Parathyroid adenoma (tissue), 2 donors: ENCODE measurements around the gene MSI2.

Source experiments
- H2AFZ ChIP-seq: fragments of 300-600 bp; sonication (generic); one replicate; pipeline ENCODE4 v1.7.0; 2017; ENCODE audit warnings: antibody characterized with exemption, mild to moderate bottlenecking
- H3K27ac ChIP-seq: fragments of 300-600 bp; sonication (generic); one replicate; pipeline ENCODE4 v1.7.0; 2017
- H3K27me3 ChIP-seq: fragments of 300-600 bp; sonication (generic); one replicate; pipeline ENCODE4 v1.7.0; 2017; ENCODE audit warnings: low read length; ENCODE audit not compliant: control insufficient read depth, insufficient read depth
- H3K36me3 ChIP-seq: fragments of 300-600 bp; sonication (generic); one replicate; pipeline ENCODE4 v1.7.0; 2017; ENCODE audit warnings: low read length; ENCODE audit not compliant: control insufficient read depth, insufficient read depth
- H3K4me1 ChIP-seq: fragments of 300-600 bp; sonication (generic); one replicate; pipeline ENCODE4 v1.7.0; 2017; ENCODE audit warnings: control low read depth
- H3K4me2 ChIP-seq: fragments of 300-600 bp; sonication (generic); one replicate; pipeline ENCODE4 v1.7.0; 2017; ENCODE audit warnings: low read length
- H3K4me3 ChIP-seq: fragments of 300-600 bp; sonication (generic); one replicate; pipeline ENCODE4 v1.7.0; 2017; ENCODE audit warnings: low read depth, low read length
- H3K79me2 ChIP-seq: fragments of 300-600 bp; sonication (generic); one replicate; pipeline ENCODE4 v1.7.0; 2017; ENCODE audit warnings: control low read depth
- H3K9ac ChIP-seq: fragments of 300-600 bp; sonication (generic); one replicate; pipeline ENCODE4 v1.7.0; 2017; ENCODE audit warnings: mild to moderate bottlenecking
- H3K9me3 ChIP-seq: fragments of 300-600 bp; sonication (generic); one replicate; pipeline ENCODE4 v1.7.0; 2017; ENCODE audit warnings: low read length; ENCODE audit not compliant: control insufficient read depth
- CTCF ChIP-seq: fragments of 300-600 bp; sonication (generic); IDR thresholded peaks from one replicate; pipeline ENCODE4 v1.7.0; 2017; ENCODE audit warnings: antibody characterized with exemption, mild to moderate bottlenecking
- donor health status: primary hyperparathyroidism.

MSI2 gene

GRCh38 chr17:57541049-57541448 is 284.7 kb downstream of the MSI2 start:
- no peaks in the 10 kb centered on the region for H3K36me3 ChIP-seq
- H3K9me3 ChIP-seq: no peaks in the 10 kb centered on the region
- no peaks in the 10 kb centered on the region for H3K27me3 ChIP-seq
- no peak overlapping the region for H3K27ac ChIP-seq
- no peak overlapping the region for H3K4me3 ChIP-seq
- peaks cover 91% of the 10 kb centered on the region for H3K4me1 ChIP-seq
- no peak for TF ChIP-seq CTCF
- no peak overlapping the region for H2AFZ ChIP-seq
- no peak overlapping the region for H3K4me2 ChIP-seq
- H3K79me2 ChIP-seq: peaks cover 53% of the 10 kb centered on the region
- no peak overlapping the region for H3K9ac ChIP-seq

GRCh38 chr17:57541472-57542394 is 285.4 kb downstream of the MSI2 start:
- H3K36me3 ChIP-seq: no peaks in the 10 kb centered on the region
- H3K4me1 ChIP-seq: peaks cover 90% of the 10 kb centered on the region

GRCh38 chr17:57542510-57542909 is 286.2 kb downstream of the MSI2 start:
- Histone ChIP-seq H3K36me3 (no peaks in the 10 kb centered on the region), H2AFZ (no peak overlapping the region), H3K27me3 (no peaks in the 10 kb centered on the region), H3K9me3 (no peaks in the 10 kb centered on the region), H3K9ac (no peak overlapping the region), H3K27ac (no peak overlapping the region), H3K4me1 (peaks cover 86% of the 10 kb centered on the region), H3K79me2 (peaks cover 61% of the 10 kb centered on the region), H3K4me3 (no peak overlapping the region), H3K4me2 (no peak overlapping the region)
- TF ChIP-seq CTCF: no peak

More at GRCh38 chr17:57541472-57542394, 285.4 kb downstream of the MSI2 start:
- H2AFZ ChIP-seq: no peak overlapping the region
- peaks cover 60% of the 10 kb centered on the region for H3K79me2 ChIP-seq
- H3K27ac ChIP-seq: no peak overlapping the region
- H3K4me3 ChIP-seq: no peak overlapping the region
- no peak overlapping the region for H3K9ac ChIP-seq
- no peak for TF ChIP-seq CTCF
- peak overlapping the region; percentile 24 for H3K4me2 ChIP-seq
- H3K9me3 ChIP-seq: no peaks in the 10 kb centered on the region
- no peaks in the 10 kb centered on the region for H3K27me3 ChIP-seq

GRCh38 chr17:57543230-57543629 is 286.9 kb downstream of the MSI2 start:
- H3K27me3 ChIP-seq: no peaks in the 10 kb centered on the region
- peaks cover 67% of the 10 kb centered on the region for H3K79me2 ChIP-seq
- no peak overlapping the region for H3K4me2 ChIP-seq
- no peak overlapping the region for H2AFZ ChIP-seq
- H3K27ac ChIP-seq: no peak overlapping the region
- H3K9me3 ChIP-seq: no peaks in the 10 kb centered on the region
- no peak overlapping the region for H3K9ac ChIP-seq
- peaks cover 85% of the 10 kb centered on the region for H3K4me1 ChIP-seq
- no peak for TF ChIP-seq CTCF
- H3K4me3 ChIP-seq: no peak overlapping the region
- H3K36me3 ChIP-seq: no peaks in the 10 kb centered on the region
